GM23248 (cell line): ENCODE data around the gene TMIGD3.

Experiments
- EZH2 ChIP-seq: fragments of 200-600 bp; sonication (generic); IDR thresholded peaks from 2 replicates; pipeline ENCODE4 v1.6.1; 2018; ENCODE audit warnings: antibody characterized with exemption, mild to moderate bottlenecking; ENCODE audit not compliant: insufficient read depth, poor library complexity, severe bottlenecking
- EZH2phosphoT487 ChIP-seq: fragments of 200-600 bp; sonication (generic); IDR thresholded peaks from 2 replicates; pipeline ENCODE4 v1.6.1; 2018; ENCODE audit warnings: antibody characterized with exemption, moderate library complexity, mild to moderate bottlenecking, low read depth; ENCODE audit not compliant: insufficient read depth

GRCh38 chr1:111446546-111446945, 56.9 kb downstream of the TMIGD3 start:
- TF ChIP-seq EZH2: no peak
- TF ChIP-seq EZH2phosphoT487: no peak
